Activated T-helper 17 cell treated with anti-CD3 and anti-CD28 coated beads, Interleukin-2, amount 50 U/mL, for 72 hours (primary cell): ENCODE data around the gene KCNIP3. TPM values are rescaled to one million over a fixed set of nuclear protein-coding genes. Genes with fewer than 3 reads are reported as not detected.

Source experiments
- ATAC-seq: fragments of 150-1000 bp; cut with Tn5 transposase; replicated peaks from 2 replicates; pipeline ENCODE4 v1.10.0; 2021; ENCODE audit warnings: mild to moderate bottlenecking, moderate library complexity
- H3K27ac Mint-ChIP-seq: one replicate; pipeline ENCODE4 v1.8.0; 2022; ENCODE audit warnings: mixed read lengths
- H3K27me3 Mint-ChIP-seq: one replicate; pipeline ENCODE4 v1.8.0; 2022; ENCODE audit warnings: mixed read lengths
- H3K36me3 Mint-ChIP-seq: one replicate; pipeline ENCODE4 v1.8.0; 2022; ENCODE audit warnings: low read depth, mild to moderate bottlenecking, mixed read lengths
- H3K4me1 Mint-ChIP-seq: one replicate; pipeline ENCODE4 v1.8.0; 2022; ENCODE audit warnings: mixed read lengths
- H3K4me3 Mint-ChIP-seq: one replicate; pipeline ENCODE4 v1.8.0; 2022; ENCODE audit warnings: mild to moderate bottlenecking, mixed read lengths
- H3K9me3 Mint-ChIP-seq: one replicate; pipeline ENCODE4 v1.8.0; 2022; ENCODE audit warnings: mixed read lengths
- total RNA-seq, 2 donors: library from RNA; stranded (reverse); gene quantifications; one replicate each; pipeline ENCODE4 v1.2.3, GENCODE V29; 2022

KCNIP3 gene
- total RNA-seq, 2 donors from 2014 or later: not detected

GRCh38 chr2:95279435-95280035 lies 17.6 kb upstream of the KCNIP3 start:
- Mint-ChIP-seq H3K27ac (no peak overlapping the region), H3K36me3 (no peaks in the 10 kb centered on the region), H3K9me3 (no peaks in the 10 kb centered on the region), H3K4me3 (no peak overlapping the region), H3K27me3 (no peaks in the 10 kb centered on the region), H3K4me1 (no peaks in the 10 kb centered on the region)
- ATAC-seq: no peak

- no peak for ATAC-seq
- H3K4me1 Mint-ChIP-seq: no peaks in the 10 kb centered on the region
- H3K4me3 Mint-ChIP-seq: no peak overlapping the region
- no peaks in the 10 kb centered on the region for H3K36me3 Mint-ChIP-seq
- H3K9me3 Mint-ChIP-seq: no peaks in the 10 kb centered on the region
- H3K27me3 Mint-ChIP-seq: no peaks in the 10 kb centered on the region
- no peak overlapping the region for H3K27ac Mint-ChIP-seq
These were observed 16.1 kb upstream of the KCNIP3 start for GRCh38 chr2:95281071-95281470.

- H3K36me3 Mint-ChIP-seq: no peaks in the 10 kb centered on the region
- H3K4me1 Mint-ChIP-seq: no peaks in the 10 kb centered on the region
- no peak overlapping the region for H3K27ac Mint-ChIP-seq
- ATAC-seq: no peak
- no peaks in the 10 kb centered on the region for H3K9me3 Mint-ChIP-seq
- no peaks in the 10 kb centered on the region for H3K27me3 Mint-ChIP-seq
- H3K4me3 Mint-ChIP-seq: no peak overlapping the region
These were observed 15.4 kb upstream of the KCNIP3 start for GRCh38 chr2:95281786-95282185.

- no peak overlapping the region for H3K27ac Mint-ChIP-seq
- no peaks in the 10 kb centered on the region for H3K27me3 Mint-ChIP-seq
- H3K4me3 Mint-ChIP-seq: no peak overlapping the region
- H3K9me3 Mint-ChIP-seq: no peaks in the 10 kb centered on the region
- H3K36me3 Mint-ChIP-seq: no peaks in the 10 kb centered on the region
- no peaks in the 10 kb centered on the region for H3K4me1 Mint-ChIP-seq
- no peak for ATAC-seq
These were observed 14.7 kb upstream of the KCNIP3 start for GRCh38 chr2:95282458-95282857.

- Mint-ChIP-seq H3K4me1 (no peaks in the 10 kb centered on the region), H3K36me3 (no peaks in the 10 kb centered on the region), H3K27ac (no peak overlapping the region), H3K27me3 (no peaks in the 10 kb centered on the region), H3K9me3 (no peaks in the 10 kb centered on the region), H3K4me3 (no peak overlapping the region)
- ATAC-seq: no peak
These were observed 13.6 kb upstream of the KCNIP3 start for GRCh38 chr2:95283562-95283961.

- Mint-ChIP-seq H3K27me3 (no peaks in the 10 kb centered on the region), H3K9me3 (peaks cover under 1% of the 10 kb centered on the region), H3K4me3 (no peak overlapping the region), H3K36me3 (no peaks in the 10 kb centered on the region), H3K27ac (no peak overlapping the region), H3K4me1 (no peaks in the 10 kb centered on the region)
- ATAC-seq: no peak
These were observed 12.1 kb upstream of the KCNIP3 start for GRCh38 chr2:95284886-95285541.

GRCh38 chr2:95285542-95285932 lies 11.6 kb upstream of the KCNIP3 start:
- Mint-ChIP-seq H3K4me3 (no peak overlapping the region), H3K27ac (no peak overlapping the region), H3K36me3 (no peaks in the 10 kb centered on the region), H3K27me3 (no peaks in the 10 kb centered on the region), H3K4me1 (no peaks in the 10 kb centered on the region), H3K9me3 (peaks cover 6% of the 10 kb centered on the region)
- ATAC-seq: no peak

GRCh38 chr2:95287336-95287735 lies 9.8 kb upstream of the KCNIP3 start:
- ATAC-seq: no peak
- no peaks in the 10 kb centered on the region for H3K27me3 Mint-ChIP-seq
- peaks cover 12% of the 10 kb centered on the region for H3K9me3 Mint-ChIP-seq
- H3K36me3 Mint-ChIP-seq: no peaks in the 10 kb centered on the region
- H3K27ac Mint-ChIP-seq: no peak overlapping the region
- no peaks in the 10 kb centered on the region for H3K4me1 Mint-ChIP-seq
- no peak overlapping the region for H3K4me3 Mint-ChIP-seq

GRCh38 chr2:95287806-95288205 lies 9.3 kb upstream of the KCNIP3 start:
- no peak overlapping the region for H3K4me3 Mint-ChIP-seq
- H3K36me3 Mint-ChIP-seq: no peaks in the 10 kb centered on the region
- ATAC-seq: no peak
- H3K4me1 Mint-ChIP-seq: no peaks in the 10 kb centered on the region
- no peak overlapping the region for H3K27ac Mint-ChIP-seq
- no peaks in the 10 kb centered on the region for H3K27me3 Mint-ChIP-seq
- peaks cover 12% of the 10 kb centered on the region for H3K9me3 Mint-ChIP-seq

GRCh38 chr2:95289253-95289652 lies 7.9 kb upstream of the KCNIP3 start:
- H3K36me3 Mint-ChIP-seq: no peaks in the 10 kb centered on the region
- H3K27me3 Mint-ChIP-seq: no peaks in the 10 kb centered on the region
- no peak overlapping the region for H3K27ac Mint-ChIP-seq
- H3K4me1 Mint-ChIP-seq: no peaks in the 10 kb centered on the region
- peaks cover 12% of the 10 kb centered on the region for H3K9me3 Mint-ChIP-seq
- ATAC-seq: no peak
- H3K4me3 Mint-ChIP-seq: no peak overlapping the region

GRCh38 chr2:95291222-95291621 lies 5.9 kb upstream of the KCNIP3 start:
- ATAC-seq: no peak
- Mint-ChIP-seq H3K4me1 (no peaks in the 10 kb centered on the region), H3K27ac (no peak overlapping the region), H3K27me3 (peaks cover under 1% of the 10 kb centered on the region), H3K9me3 (peaks cover 12% of the 10 kb centered on the region), H3K36me3 (no peaks in the 10 kb centered on the region), H3K4me3 (no peak overlapping the region)

- Mint-ChIP-seq H3K36me3 (no peaks in the 10 kb centered on the region), H3K4me1 (no peaks in the 10 kb centered on the region), H3K9me3 (peaks cover 12% of the 10 kb centered on the region), H3K27me3 (peaks cover 9% of the 10 kb centered on the region), H3K4me3 (no peak overlapping the region), H3K27ac (no peak overlapping the region)
- no peak for ATAC-seq
These were observed 4.4 kb upstream of the KCNIP3 start for GRCh38 chr2:95292623-95293260.

- Mint-ChIP-seq H3K9me3 (peaks cover 12% of the 10 kb centered on the region), H3K27ac (no peak overlapping the region), H3K4me1 (no peaks in the 10 kb centered on the region), H3K36me3 (no peaks in the 10 kb centered on the region), H3K4me3 (no peak overlapping the region), H3K27me3 (peaks cover 9% of the 10 kb centered on the region)
- ATAC-seq: no peak
These were observed 2.4 kb upstream of the KCNIP3 start for GRCh38 chr2:95294579-95295250.

GRCh38 chr2:95295376-95295775 lies 1.8 kb upstream of the KCNIP3 start:
- no peak overlapping the region for H3K27ac Mint-ChIP-seq
- H3K36me3 Mint-ChIP-seq: no peaks in the 10 kb centered on the region
- no peak overlapping the region for H3K4me3 Mint-ChIP-seq
- no peaks in the 10 kb centered on the region for H3K4me1 Mint-ChIP-seq
- H3K27me3 Mint-ChIP-seq: peaks cover 9% of the 10 kb centered on the region
- peaks cover 8% of the 10 kb centered on the region for H3K9me3 Mint-ChIP-seq
- no peak for ATAC-seq

- ATAC-seq: no peak
- H3K36me3 Mint-ChIP-seq: no peaks in the 10 kb centered on the region
- no peak overlapping the region for H3K4me3 Mint-ChIP-seq
These were observed 1.1 kb upstream of the KCNIP3 start for GRCh38 chr2:95296011-95296410.

More at GRCh38 chr2:95296011-95296410, 1.1 kb upstream of the KCNIP3 start:
- Mint-ChIP-seq H3K27ac (no peak overlapping the region), H3K9me3 (peaks cover 4% of the 10 kb centered on the region), H3K4me1 (no peaks in the 10 kb centered on the region), H3K27me3 (peaks cover 12% of the 10 kb centered on the region)
